DMS 273 treated with DMSO at 0.1 percent for 48 hours (cell line): ENCODE data around the gene IL17A.

ENCODE experiments used
- DNase-seq: peaks from one replicate; lab custom pipeline; 2025; lab: John Stamatoyannopoulos, UW

Gene IL17A

GRCh38 chr6:52216932-52217575 is 30.9 kb downstream of the IL17A start:
- DNase-seq: no peak

- no peak for DNase-seq
Measured at GRCh38 chr6:52217761-52218160, 31.6 kb downstream of the IL17A start.

GRCh38 chr6:52221302-52221701 is 35.1 kb downstream of the IL17A start:
- no peak for DNase-seq

DNA sequence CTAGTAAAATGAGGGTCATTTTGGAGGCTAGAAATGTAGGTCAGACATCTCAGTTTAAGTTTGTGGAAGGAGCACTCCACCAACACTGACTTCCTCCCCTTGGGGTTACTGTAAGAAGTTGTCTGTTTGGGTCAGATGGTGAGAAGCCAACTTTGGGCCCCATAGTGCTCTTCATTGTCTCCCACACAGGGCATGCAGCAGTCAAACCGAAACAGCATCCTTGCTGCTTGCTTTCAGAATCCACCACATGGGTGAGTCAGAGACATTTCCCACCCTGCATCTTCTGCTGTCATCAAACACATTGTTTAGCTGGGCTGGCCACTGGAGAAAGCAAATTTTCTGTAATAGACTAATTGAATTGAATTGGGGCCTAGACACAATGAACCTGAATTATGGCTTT is 41.3 kb downstream of the IL17A start:
- no peak for DNase-seq

DNA sequence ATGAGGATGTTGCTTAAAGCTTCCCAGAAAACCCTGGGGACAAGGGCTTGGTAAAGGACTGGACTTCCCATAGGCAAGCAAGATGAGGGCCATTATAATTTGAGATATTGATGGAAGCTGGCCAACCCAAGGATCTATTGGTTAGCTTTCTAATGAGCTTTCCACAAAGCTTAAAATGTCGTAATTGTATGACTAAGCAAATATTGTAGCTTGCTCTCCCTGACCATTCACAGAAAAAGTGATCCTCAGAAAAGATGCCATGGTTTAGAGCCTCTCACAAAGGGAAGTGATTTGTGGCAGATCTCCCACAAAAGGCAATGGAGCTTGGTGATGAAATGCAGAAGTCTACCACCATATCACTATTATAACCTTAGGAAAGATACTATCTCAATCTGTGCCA is 44.5 kb downstream of the IL17A start:
- no peak for DNase-seq

DNA sequence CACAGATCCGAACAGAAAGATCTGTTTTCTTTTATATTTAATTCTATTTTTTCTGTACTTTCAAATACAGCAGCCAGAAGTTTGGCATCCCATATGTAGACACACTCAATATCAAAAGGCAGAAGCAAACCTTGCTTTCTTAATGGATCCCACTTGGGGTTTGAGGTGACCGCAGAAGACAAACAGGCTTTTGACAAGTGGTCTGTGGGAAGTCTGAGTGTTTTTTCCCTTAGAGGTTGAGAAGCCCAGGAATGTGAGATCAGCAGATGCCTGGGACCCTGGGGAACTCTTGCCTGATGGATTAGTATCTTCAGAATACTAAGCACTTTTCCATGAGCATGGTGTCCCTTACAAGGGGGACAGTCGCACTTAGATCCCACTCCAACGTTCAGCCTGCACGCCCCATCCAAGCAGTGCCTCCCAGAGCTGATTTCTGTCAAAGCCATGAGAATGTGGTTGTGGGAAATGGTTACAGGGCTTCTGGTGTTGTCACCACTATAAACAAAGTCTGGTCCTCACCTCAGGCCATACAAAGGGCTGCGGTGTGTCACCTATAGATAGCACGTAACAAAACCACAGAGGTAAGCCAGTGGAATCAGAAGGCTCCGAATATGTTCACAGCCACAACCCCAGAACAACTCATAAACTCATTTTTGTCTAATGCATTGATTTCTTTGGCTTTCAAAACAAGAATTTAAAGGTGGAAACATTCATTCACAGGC is 45.4 kb downstream of the IL17A start:
- no peak for DNase-seq

DNA sequence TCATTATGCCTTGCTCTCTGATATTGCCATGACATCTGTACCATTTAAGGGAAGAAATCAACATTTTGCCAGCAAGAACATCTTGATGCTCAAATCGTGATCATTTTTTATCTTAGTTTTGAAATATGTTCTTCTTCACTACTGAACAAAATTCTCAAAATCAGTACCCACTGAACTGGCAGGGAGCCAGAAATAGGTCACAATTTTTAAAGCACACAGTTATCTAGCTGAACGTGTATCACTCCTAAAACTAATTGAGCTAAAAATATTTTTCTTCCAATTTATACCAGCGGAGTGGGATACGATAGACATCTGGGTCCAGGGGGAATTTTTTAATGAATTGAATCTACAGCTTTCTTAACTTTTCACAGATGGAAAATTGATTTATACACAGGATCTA is 46.8 kb downstream of the IL17A start:
- DNase-seq: no peak

GRCh38 chr6:52233975-52234823 is 48.0 kb downstream of the IL17A start:
- peak; percentile 11 for DNase-seq
